DOHH2 (cell line): ENCODE results near the gene CTSS.

Experiments
- EZH2phosphoT487 ChIP-seq: fragments of 200-600 bp; sonication (generic); IDR thresholded peaks from 2 replicates; pipeline ENCODE4 v1.6.1; 2017; ENCODE audit warnings: borderline replicate concordance, mild to moderate bottlenecking, antibody characterized with exemption, low read length, moderate library complexity, mixed read lengths
- TF ChIP-seq, protein P1 (sequence below): fragments of 200-600 bp; sonication (generic); IDR thresholded peaks from one replicate; pipeline ENCODE4 v1.5.1; 2014; ENCODE audit warnings: antibody characterized with exemption, mild to moderate bottlenecking, low read depth, low read length; ENCODE audit not compliant: poor library complexity, severe bottlenecking

DNA sequence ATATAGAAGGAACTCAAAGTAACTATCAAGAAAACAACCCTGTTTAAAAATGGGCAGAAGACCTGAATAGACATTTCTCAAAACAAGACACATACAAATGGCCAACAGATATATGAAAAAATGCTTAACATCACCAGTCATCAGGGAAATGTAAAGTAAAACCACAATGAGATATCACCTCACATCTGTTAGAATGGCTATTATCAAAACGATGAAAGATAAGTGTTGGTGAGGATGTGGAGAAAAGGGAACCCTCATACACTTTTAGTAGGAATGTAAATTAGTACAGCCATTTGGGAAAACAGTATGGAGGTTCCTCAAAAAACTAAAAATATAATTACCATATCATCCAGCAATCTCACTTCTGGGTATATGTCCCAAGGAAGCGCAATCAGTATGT is 3.0 kb downstream of the CTSS start:
- TF ChIP-seq, protein P1, sequence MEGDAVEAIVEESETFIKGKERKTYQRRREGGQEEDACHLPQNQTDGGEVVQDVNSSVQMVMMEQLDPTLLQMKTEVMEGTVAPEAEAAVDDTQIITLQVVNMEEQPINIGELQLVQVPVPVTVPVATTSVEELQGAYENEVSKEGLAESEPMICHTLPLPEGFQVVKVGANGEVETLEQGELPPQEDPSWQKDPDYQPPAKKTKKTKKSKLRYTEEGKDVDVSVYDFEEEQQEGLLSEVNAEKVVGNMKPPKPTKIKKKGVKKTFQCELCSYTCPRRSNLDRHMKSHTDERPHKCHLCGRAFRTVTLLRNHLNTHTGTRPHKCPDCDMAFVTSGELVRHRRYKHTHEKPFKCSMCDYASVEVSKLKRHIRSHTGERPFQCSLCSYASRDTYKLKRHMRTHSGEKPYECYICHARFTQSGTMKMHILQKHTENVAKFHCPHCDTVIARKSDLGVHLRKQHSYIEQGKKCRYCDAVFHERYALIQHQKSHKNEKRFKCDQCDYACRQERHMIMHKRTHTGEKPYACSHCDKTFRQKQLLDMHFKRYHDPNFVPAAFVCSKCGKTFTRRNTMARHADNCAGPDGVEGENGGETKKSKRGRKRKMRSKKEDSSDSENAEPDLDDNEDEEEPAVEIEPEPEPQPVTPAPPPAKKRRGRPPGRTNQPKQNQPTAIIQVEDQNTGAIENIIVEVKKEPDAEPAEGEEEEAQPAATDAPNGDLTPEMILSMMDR, result no peak
- no peak for TF ChIP-seq EZH2phosphoT487
